HUES6 (cell line): Measurements from ENCODE around the gene SEPTIN8.

Experiments used
- H3K27ac ChIP-seq: 2 replicates; pipeline ENCODE4 v1.7.0; 2013; ENCODE audit warnings: low read depth, mild to moderate bottlenecking, low read length, inconsistent platforms
- H3K27me3 ChIP-seq: 2 replicates; pipeline ENCODE4 v1.6.1; 2013; ENCODE audit warnings: low read length; ENCODE audit not compliant: control insufficient read depth, insufficient read depth
- H3K36me3 ChIP-seq: 2 replicates; pipeline ENCODE4 v1.6.1; 2013; ENCODE audit warnings: low read length; ENCODE audit not compliant: control insufficient read depth, insufficient read depth
- H3K4me1 ChIP-seq: 2 replicates; pipeline ENCODE4 v1.6.1; 2013; ENCODE audit warnings: low read length; ENCODE audit not compliant: control insufficient read depth, insufficient read depth
- H3K4me3 ChIP-seq: 2 replicates; pipeline ENCODE4 v1.5.1; 2013; ENCODE audit warnings: low read depth, low read length
- H3K9ac ChIP-seq: one replicate; pipeline ENCODE4 v1.6.1; 2013; ENCODE audit warnings: mild to moderate bottlenecking, low read length
- H3K9me3 ChIP-seq: 2 replicates; pipeline ENCODE4 v1.6.1; 2013; ENCODE audit warnings: low read depth, low read length; ENCODE audit not compliant: control insufficient read depth, insufficient read depth

SEPTIN8 gene

DNA sequence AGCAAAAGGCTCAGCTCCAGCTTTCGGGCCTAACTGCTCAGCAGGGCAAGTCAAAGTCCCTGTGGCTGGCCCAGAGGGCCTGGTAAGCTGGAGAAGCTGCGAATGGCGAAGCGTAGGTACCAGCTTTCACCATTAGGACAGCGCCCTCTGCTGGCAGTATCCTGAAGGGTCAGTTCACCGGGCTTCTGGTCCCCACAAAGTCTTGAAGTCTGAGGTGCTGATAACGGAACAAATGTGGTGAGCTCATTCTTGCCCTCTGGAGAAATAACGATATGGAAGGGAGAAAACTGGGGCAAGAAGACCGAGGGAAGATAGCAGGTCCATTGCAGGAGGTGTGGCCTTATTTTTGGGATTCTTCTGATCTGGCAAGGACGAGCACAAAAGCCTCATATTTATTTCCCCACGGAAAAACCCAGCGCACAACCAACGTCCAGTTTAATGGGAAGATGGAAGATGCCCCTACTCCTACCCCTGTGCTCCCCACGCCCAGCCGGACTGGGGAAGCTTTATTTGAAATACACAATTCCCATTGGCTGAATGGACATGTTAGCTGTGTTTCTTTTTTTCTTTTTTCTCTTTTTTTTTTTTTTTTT is 43.2 kb upstream of the SEPTIN8 start:
- Histone ChIP-seq H3K27ac (no peak overlapping the region), H3K36me3 (no peaks in the 10 kb centered on the region), H3K9me3 (no peaks in the 10 kb centered on the region), H3K4me1 (peaks cover 16% of the 10 kb centered on the region), H3K4me3 (no peak overlapping the region), H3K27me3 (peaks cover 44% of the 10 kb centered on the region), H3K9ac (no peak overlapping the region)

GRCh38 chr5:132819468-132819867 is 42.4 kb upstream of the SEPTIN8 start:
- H3K27me3 ChIP-seq: peaks cover 44% of the 10 kb centered on the region
- no peak overlapping the region for H3K4me3 ChIP-seq
- H3K36me3 ChIP-seq: no peaks in the 10 kb centered on the region
- no peak overlapping the region for H3K9ac ChIP-seq
- no peaks in the 10 kb centered on the region for H3K9me3 ChIP-seq
- H3K4me1 ChIP-seq: peaks cover 9% of the 10 kb centered on the region
- H3K27ac ChIP-seq: no peak overlapping the region

DNA sequence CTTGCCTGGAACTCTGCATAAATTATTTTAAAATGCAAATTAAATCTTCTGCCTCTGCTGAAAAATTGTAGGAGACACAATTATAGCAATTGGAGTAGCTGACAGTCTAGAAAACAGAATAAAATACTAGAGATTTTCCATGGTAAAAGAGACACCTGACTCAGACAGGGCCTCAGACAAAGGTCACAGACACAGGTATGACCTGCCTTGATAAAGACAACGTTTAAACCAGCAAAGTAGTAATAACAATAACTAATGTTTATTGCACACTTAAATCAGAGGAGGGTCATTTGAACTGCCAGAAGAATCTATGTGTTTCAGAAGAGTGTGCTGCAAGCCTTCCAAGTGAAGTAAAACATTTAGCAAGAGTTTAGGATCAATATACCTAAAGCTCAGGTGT is 40.0 kb upstream of the SEPTIN8 start:
- H3K27ac ChIP-seq: no peak overlapping the region
- no peak overlapping the region for H3K4me3 ChIP-seq
- no peaks in the 10 kb centered on the region for H3K36me3 ChIP-seq
- no peak overlapping the region for H3K9ac ChIP-seq
- H3K27me3 ChIP-seq: peaks cover 58% of the 10 kb centered on the region
- no peaks in the 10 kb centered on the region for H3K9me3 ChIP-seq
- no peaks in the 10 kb centered on the region; the same call in 1 of the 2 replicates for H3K4me1 ChIP-seq

DNA sequence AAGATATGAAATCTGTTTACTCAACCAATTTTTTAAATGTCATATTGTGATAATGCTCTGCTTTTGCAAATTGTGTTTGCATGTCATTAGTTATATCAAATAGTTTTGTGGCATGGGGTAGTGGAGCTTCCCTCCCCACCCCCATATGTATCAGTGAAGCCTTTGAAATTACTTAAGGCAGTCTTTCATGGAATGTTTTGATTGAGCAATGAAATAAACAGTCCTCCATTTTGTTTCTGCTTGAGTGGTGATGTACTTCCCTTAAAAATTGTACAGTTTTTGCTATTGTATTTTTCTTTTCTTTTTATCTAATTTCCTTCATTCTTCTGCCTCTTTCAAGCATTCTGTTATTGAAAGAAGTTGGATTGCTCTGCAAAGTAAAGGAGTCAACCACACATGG is 39.5 kb upstream of the SEPTIN8 start:
- Histone ChIP-seq H3K9me3 (no peaks in the 10 kb centered on the region), H3K27me3 (peaks cover 60% of the 10 kb centered on the region), H3K9ac (no peak overlapping the region), H3K36me3 (no peaks in the 10 kb centered on the region), H3K4me3 (no peak overlapping the region), H3K27ac (no peak overlapping the region), H3K4me1 (no peaks in the 10 kb centered on the region; the same call in 1 of the 2 replicates)

DNA sequence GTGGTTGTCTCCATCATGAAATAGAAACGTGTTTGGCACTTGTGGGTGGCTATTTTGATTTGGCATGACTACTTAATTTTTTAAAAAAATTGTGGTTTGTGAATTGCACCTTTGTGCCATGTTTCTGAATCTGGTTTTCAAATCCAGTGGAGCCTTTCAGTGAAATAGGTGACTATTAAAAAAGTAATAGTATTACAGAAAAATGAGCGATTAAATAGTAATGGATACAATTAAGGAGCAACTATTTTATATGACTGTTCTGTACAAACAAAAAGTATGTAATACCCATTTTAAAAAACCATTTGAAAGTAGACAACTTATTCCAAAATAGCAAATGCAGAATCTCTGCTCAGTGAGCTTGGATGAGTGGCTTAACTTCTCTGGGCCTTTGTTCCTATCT is 39.0 kb upstream of the SEPTIN8 start:
- H3K27ac ChIP-seq: no peak overlapping the region
- H3K9me3 ChIP-seq: no peaks in the 10 kb centered on the region
- peaks cover 63% of the 10 kb centered on the region for H3K27me3 ChIP-seq
- H3K9ac ChIP-seq: no peak overlapping the region
- H3K36me3 ChIP-seq: no peaks in the 10 kb centered on the region
- no peaks in the 10 kb centered on the region; the same call in 1 of the 2 replicates for H3K4me1 ChIP-seq
- H3K4me3 ChIP-seq: no peak overlapping the region

GRCh38 chr5:132815454-132815853 is 38.4 kb upstream of the SEPTIN8 start:
- Histone ChIP-seq H3K4me1 (no peaks in the 10 kb centered on the region; the same call in 1 of the 2 replicates), H3K4me3 (no peak overlapping the region), H3K27me3 (peaks cover 68% of the 10 kb centered on the region), H3K9me3 (no peaks in the 10 kb centered on the region), H3K36me3 (no peaks in the 10 kb centered on the region), H3K27ac (no peak overlapping the region), H3K9ac (no peak overlapping the region)

DNA sequence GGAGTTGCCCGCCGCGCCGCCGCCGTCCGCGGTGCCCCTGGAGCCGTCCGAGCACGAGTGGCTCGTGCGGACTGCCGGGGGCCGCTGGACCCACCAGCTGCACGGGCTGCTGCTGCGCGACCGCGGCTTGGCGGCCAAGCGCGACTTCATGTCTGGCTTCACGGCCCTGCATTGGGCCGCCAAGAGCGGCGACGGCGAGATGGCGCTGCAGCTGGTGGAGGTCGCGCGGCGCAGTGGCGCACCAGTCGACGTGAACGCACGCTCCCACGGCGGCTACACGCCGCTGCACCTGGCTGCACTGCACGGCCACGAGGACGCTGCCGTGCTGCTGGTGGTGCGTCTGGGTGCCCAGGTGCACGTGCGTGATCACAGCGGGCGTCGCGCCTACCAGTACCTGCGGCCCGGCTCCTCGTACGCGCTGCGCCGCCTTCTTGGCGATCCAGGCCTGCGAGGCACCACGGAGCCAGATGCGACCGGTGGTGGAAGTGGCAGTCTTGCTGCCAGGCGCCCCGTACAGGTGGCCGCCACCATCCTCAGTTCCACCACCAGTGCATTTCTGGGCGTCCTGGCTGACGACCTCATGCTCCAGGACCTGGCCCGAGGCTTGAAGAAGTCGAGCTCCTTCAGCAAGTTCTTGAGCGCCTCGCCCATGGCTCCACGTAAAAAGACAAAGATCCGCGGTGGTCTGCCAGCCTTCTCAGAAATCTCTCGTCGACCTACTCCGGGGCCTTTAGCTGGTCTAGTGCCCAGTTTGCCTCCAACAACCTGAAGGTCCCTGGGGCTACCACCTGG is 37.7 kb upstream of the SEPTIN8 start:
- Histone ChIP-seq H3K27me3 (peaks cover 70% of the 10 kb centered on the region), H3K9me3 (no peaks in the 10 kb centered on the region), H3K36me3 (no peaks in the 10 kb centered on the region), H3K4me3 (peak overlapping the region; percentile 41), H3K27ac (no peak overlapping the region), H3K9ac (no peak overlapping the region), H3K4me1 (no peaks in the 10 kb centered on the region; the same call in 1 of the 2 replicates)

DNA sequence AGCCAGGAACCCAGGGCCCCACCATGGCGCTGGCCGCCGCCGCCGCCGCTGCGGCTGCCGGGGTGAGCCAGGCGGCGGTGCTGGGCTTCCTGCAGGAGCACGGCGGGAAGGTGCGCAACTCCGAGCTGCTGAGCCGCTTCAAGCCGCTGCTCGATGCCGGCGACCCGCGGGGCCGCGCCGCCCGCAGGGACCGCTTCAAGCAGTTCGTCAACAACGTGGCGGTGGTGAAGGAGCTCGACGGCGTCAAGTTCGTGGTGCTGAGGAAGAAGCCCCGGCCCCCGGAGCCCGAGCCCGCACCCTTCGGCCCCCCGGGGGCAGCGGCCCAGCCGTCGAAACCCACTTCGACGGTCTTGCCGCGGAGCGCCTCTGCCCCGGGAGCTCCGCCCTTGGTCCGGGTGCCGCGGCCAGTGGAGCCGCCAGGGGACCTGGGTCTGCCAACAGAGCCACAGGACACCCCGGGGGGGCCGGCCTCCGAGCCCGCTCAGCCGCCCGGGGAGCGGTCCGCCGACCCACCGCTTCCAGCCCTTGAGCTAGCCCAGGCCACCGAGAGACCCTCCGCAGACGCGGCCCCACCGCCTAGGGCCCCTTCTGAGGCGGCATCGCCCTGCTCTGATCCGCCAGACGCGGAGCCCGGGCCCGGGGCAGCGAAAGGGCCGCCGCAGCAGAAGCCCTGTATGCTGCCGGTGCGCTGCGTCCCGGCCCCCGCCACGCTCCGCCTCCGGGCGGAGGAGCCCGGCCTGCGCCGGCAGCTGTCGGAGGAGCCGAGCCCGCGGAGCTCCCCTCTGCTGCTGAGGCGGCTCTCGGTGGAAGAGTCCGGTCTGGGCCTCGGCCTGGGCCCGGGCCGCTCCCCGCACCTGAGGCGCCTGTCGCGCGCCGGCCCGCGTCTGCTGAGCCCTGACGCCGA is 36.8 kb upstream of the SEPTIN8 start:
- Histone ChIP-seq H3K27me3 (peaks cover 70% of the 10 kb centered on the region), H3K27ac (no peak overlapping the region), H3K4me3 (peak overlapping the region; percentile 41), H3K4me1 (no peaks in the 10 kb centered on the region; the same call in 1 of the 2 replicates), H3K9ac (no peak overlapping the region), H3K36me3 (no peaks in the 10 kb centered on the region), H3K9me3 (no peaks in the 10 kb centered on the region)

GRCh38 chr5:132812781-132813598 is 36.0 kb upstream of the SEPTIN8 start, which contains the start of gene SOWAHA:
SOWAHA (plus strand) TSS chr5:132813302; CDS start chr5:132813622, 320 bp downstream.
- Histone ChIP-seq H3K4me1 (no peaks in the 10 kb centered on the region; the same call in 1 of the 2 replicates), H3K4me3 (peak within 1 kb of the TSS; percentile 41), H3K9ac (no peak within 1 kb of the TSS), H3K27ac (no peak within 1 kb of the TSS), H3K27me3 (peaks cover 66% of the 10 kb centered on the region), H3K36me3 (no peaks in the 10 kb centered on the region), H3K9me3 (no peaks in the 10 kb centered on the region)

GRCh38 chr5:132812123-132812765 is 35.2 kb upstream of the SEPTIN8 start:
- H3K9ac ChIP-seq: no peak overlapping the region

More at GRCh38 chr5:132812123-132812765, 35.2 kb upstream of the SEPTIN8 start:
- Histone ChIP-seq H3K9me3 (no peaks in the 10 kb centered on the region), H3K4me3 (peak overlapping the region; percentile 41), H3K27me3 (peaks cover 66% of the 10 kb centered on the region), H3K27ac (no peak overlapping the region), H3K36me3 (no peaks in the 10 kb centered on the region), H3K4me1 (peaks cover 4% of the 10 kb centered on the region)
